Astrocyte (in vitro differentiated cells and primary cell): Measurements from ENCODE around the gene TRIO.

Experiments
- CTCF ChIP-seq: IDR thresholded peaks from 2 replicates; pipeline ENCODE4 v1.5.1; 2011; ENCODE audit warnings: low read depth, mild to moderate bottlenecking, inconsistent platforms, low read length, moderate library complexity; ENCODE audit not compliant: insufficient read depth
- EZH2 ChIP-seq: IDR thresholded peaks from 2 replicates; pipeline ENCODE4 v1.6.1; 2012; ENCODE audit warnings: mild to moderate bottlenecking, low read length, inconsistent platforms; ENCODE audit not compliant: insufficient read depth

- TF ChIP-seq CTCF (no peak), EZH2 (no peak)
These were observed 373.8 kb downstream of the TRIO start for GRCh38 chr5:14516901-14517300.
